HepG2 (cell line): Measurements from ENCODE around the gene SDF2. TPM values are rescaled to one million over a fixed set of nuclear protein-coding genes. Genes with fewer than 3 reads are reported as not detected.
A peak's percentile ranks its signal among the peaks of the same experiment; 100 is the strongest.

Experiments
- FLYWCH1 ChIP-seq: sonication (generic); formaldehyde crosslinking; IDR thresholded peaks from 2 replicates; pipeline ENCODE4 v1.8.1; 2023; ENCODE audit warnings: mild to moderate bottlenecking, missing genetic modification reagents
- KAT7 ChIP-seq: IDR thresholded peaks from 2 replicates; pipeline ENCODE4 v1.6.1; 2018; ENCODE audit warnings: borderline replicate concordance, missing compliant biosample characterization
- SP2 ChIP-seq: sonication (generic); formaldehyde crosslinking; IDR thresholded peaks from 2 replicates; pipeline ENCODE4 v1.5.1; 2020; ENCODE audit warnings: mild to moderate bottlenecking, missing genetic modification reagents
- STAT5B ChIP-seq: sonication (generic); formaldehyde crosslinking; IDR thresholded peaks from 2 replicates; pipeline ENCODE4 v1.4.0; 2020; ENCODE audit warnings: missing genetic modification reagents
- TBX3 ChIP-seq: fragments of 450-650 bp; IDR thresholded peaks from 2 replicates; pipeline ENCODE4 v1.6.1; 2017; ENCODE audit warnings: antibody characterized with exemption, mild to moderate bottlenecking, inconsistent platforms, borderline replicate concordance
- ZBTB1 ChIP-seq: sonication (generic); formaldehyde crosslinking; IDR thresholded peaks from 2 replicates; pipeline ENCODE4 v1.4.0; 2020; ENCODE audit warnings: missing genetic modification reagents, borderline replicate concordance
- ZNF207 ChIP-seq: fragments of 450-650 bp; IDR thresholded peaks from 2 replicates; pipeline ENCODE4 v1.6.1; 2016; ENCODE audit warnings: antibody characterized with exemption, borderline replicate concordance
- ZNF260 ChIP-seq: sonication (generic); formaldehyde crosslinking; IDR thresholded peaks from 2 replicates; pipeline ENCODE4 v1.4.0; 2020; ENCODE audit warnings: missing genetic modification reagents, low read depth, mild to moderate bottlenecking, borderline replicate concordance
- ZSCAN9 ChIP-seq: IDR thresholded peaks from 2 replicates; pipeline ENCODE4 v1.6.1; 2016; ENCODE audit warnings: borderline replicate concordance
- polyA plus RNA-seq, 8 experiments: library from polyadenylated mRNA; depleted of rRNA in 3 of 8; stranded (reverse) in 7 of 8; unstranded in 1 of 8; fragments of >200 nt; fragmentation: Illumina TruSeq in 4 of 8; extraction: Trizol in 4 of 8; gene quantifications; 2 replicates each; pipeline versions ENCODE4 v1.2.1 to v1.2.3, GENCODE V29; 2011 to 2016; ENCODE audit warnings: low read depth in 4 of 8, missing spikeins in 1 of 8, mixed read lengths in 1 of 8; ENCODE audit not compliant: insufficient read depth in 1 of 8
- total RNA-seq, 5 experiments: library from RNA; depleted of rRNA; stranded (reverse); fragments of >200 nt; fragmentation: Illumina TruSeq; extraction: Trizol; gene quantifications; 2 replicates each; pipeline ENCODE4 v1.2.3, GENCODE V29; 2016; ENCODE audit warnings: low read depth in 1 of 5
- TF ChIP-seq, protein P1 (sequence below): sonication (generic); formaldehyde crosslinking; IDR thresholded peaks from 2 replicates; pipeline ENCODE4 v1.4.0; 2020; ENCODE audit warnings: missing genetic modification reagents
- TF ChIP-seq, protein P2 (sequence below): sonication (generic); formaldehyde crosslinking; IDR thresholded peaks from 2 replicates; pipeline ENCODE4 v1.4.0; 2020; ENCODE audit warnings: mild to moderate bottlenecking, missing genetic modification reagents
- TF ChIP-seq, protein P3 (sequence below): sonication (generic); formaldehyde crosslinking; IDR thresholded peaks from 2 replicates; pipeline ENCODE4 v1.4.0; 2020; ENCODE audit warnings: missing genetic modification reagents, low read depth, mild to moderate bottlenecking, borderline replicate concordance
- TF ChIP-seq, protein P4 (sequence below): sonication (generic); formaldehyde crosslinking; IDR thresholded peaks from 2 replicates; pipeline ENCODE4 v1.4.0; 2020; ENCODE audit warnings: mild to moderate bottlenecking, missing genetic modification reagents, borderline replicate concordance
- TF ChIP-seq, protein P5 (sequence below): sonication (generic); formaldehyde crosslinking; IDR thresholded peaks from 2 replicates; pipeline ENCODE4 v1.4.0; 2020; ENCODE audit warnings: missing genetic modification reagents, borderline replicate concordance

The SDF2 gene
- total and polyA plus RNA-seq, 2 of the 13 experiments (the other 11 are each of a cell fraction or from before 2014, with no cell fraction given), result 58.2 to 58.4 TPM

DNA sequence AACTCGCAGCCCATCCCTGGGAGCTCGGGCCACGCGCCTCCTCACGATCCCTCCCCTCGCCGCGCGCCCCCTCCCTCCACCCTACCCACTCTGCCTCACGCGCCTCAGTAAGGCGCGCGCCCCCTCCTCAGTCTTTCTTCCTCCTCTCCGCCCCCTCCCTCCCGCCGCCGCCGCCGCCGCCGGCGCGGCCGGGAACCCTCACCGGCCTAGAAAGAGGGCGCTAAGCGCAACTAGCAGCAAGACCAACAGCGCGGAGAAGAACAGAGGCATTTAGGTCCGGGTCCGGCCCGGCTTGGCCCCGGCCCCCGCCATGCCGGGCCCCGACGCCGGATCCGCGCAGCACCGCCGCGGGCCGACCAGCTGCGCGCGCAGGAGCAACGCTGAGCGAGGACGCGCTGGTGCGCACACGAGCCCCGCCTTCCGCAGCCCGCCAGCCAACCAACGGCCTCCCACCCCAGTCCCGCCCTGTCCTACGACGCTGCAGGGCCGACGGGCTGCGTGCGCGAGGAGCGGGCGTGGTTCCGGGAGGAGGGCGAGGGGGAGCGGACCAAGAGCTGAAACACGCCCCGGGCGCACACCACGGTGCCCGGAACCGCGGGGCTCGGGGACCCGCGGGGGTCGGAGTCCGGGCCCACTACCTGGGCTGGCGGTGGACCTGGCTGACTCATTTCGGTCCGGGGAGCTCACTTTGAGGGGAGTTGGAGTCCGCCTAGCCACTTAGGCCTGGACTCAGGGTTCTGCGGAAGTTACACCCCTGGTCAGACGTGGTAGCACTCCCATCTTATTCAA is 16.7 kb downstream of the SDF2 start, which contains the start of gene BLTP2 (continued):
- TF ChIP-seq, protein P1, sequence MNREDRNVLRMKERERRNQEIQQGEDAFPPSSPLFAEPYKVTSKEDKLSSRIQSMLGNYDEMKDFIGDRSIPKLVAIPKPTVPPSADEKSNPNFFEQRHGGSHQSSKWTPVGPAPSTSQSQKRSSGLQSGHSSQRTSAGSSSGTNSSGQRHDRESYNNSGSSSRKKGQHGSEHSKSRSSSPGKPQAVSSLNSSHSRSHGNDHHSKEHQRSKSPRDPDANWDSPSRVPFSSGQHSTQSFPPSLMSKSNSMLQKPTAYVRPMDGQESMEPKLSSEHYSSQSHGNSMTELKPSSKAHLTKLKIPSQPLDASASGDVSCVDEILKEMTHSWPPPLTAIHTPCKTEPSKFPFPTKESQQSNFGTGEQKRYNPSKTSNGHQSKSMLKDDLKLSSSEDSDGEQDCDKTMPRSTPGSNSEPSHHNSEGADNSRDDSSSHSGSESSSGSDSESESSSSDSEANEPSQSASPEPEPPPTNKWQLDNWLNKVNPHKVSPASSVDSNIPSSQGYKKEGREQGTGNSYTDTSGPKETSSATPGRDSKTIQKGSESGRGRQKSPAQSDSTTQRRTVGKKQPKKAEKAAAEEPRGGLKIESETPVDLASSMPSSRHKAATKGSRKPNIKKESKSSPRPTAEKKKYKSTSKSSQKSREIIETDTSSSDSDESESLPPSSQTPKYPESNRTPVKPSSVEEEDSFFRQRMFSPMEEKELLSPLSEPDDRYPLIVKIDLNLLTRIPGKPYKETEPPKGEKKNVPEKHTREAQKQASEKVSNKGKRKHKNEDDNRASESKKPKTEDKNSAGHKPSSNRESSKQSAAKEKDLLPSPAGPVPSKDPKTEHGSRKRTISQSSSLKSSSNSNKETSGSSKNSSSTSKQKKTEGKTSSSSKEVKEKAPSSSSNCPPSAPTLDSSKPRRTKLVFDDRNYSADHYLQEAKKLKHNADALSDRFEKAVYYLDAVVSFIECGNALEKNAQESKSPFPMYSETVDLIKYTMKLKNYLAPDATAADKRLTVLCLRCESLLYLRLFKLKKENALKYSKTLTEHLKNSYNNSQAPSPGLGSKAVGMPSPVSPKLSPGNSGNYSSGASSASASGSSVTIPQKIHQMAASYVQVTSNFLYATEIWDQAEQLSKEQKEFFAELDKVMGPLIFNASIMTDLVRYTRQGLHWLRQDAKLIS (CRISPR knock-in tag), result no peak
- TF ChIP-seq, protein P2, sequence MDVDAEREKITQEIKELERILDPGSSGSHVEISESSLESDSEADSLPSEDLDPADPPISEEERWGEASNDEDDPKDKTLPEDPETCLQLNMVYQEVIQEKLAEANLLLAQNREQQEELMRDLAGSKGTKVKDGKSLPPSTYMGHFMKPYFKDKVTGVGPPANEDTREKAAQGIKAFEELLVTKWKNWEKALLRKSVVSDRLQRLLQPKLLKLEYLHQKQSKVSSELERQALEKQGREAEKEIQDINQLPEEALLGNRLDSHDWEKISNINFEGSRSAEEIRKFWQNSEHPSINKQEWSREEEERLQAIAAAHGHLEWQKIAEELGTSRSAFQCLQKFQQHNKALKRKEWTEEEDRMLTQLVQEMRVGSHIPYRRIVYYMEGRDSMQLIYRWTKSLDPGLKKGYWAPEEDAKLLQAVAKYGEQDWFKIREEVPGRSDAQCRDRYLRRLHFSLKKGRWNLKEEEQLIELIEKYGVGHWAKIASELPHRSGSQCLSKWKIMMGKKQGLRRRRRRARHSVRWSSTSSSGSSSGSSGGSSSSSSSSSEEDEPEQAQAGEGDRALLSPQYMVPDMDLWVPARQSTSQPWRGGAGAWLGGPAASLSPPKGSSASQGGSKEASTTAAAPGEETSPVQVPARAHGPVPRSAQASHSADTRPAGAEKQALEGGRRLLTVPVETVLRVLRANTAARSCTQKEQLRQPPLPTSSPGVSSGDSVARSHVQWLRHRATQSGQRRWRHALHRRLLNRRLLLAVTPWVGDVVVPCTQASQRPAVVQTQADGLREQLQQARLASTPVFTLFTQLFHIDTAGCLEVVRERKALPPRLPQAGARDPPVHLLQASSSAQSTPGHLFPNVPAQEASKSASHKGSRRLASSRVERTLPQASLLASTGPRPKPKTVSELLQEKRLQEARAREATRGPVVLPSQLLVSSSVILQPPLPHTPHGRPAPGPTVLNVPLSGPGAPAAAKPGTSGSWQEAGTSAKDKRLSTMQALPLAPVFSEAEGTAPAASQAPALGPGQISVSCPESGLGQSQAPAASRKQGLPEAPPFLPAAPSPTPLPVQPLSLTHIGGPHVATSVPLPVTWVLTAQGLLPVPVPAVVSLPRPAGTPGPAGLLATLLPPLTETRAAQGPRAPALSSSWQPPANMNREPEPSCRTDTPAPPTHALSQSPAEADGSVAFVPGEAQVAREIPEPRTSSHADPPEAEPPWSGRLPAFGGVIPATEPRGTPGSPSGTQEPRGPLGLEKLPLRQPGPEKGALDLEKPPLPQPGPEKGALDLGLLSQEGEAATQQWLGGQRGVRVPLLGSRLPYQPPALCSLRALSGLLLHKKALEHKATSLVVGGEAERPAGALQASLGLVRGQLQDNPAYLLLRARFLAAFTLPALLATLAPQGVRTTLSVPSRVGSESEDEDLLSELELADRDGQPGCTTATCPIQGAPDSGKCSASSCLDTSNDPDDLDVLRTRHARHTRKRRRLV (CRISPR knock-in tag), result no peak
- TF ChIP-seq ZSCAN9 (CRISPR knock-in tag), result peak; percentile 58; the same call in 1 of the 2 replicates
- peak; percentile 87 for TF ChIP-seq SP2
- no peak for TF ChIP-seq ZNF260 (CRISPR knock-in tag)
- TF ChIP-seq ZNF207, result no peak
- TF ChIP-seq, protein P3, sequence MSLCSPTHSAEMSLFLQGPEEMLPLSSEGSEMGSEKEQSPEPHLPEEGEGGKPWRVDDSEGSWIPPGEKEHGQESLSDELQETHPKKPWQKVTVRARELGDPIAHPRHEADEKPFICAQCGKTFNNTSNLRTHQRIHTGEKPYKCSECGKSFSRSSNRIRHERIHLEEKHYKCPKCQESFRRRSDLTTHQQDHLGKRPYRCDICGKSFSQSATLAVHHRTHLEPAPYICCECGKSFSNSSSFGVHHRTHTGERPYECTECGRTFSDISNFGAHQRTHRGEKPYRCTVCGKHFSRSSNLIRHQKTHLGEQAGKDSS (CRISPR knock-in tag), result peak; percentile 65; the same call in 1 of the 2 replicates
- TF ChIP-seq ZBTB1 (CRISPR knock-in tag), result no peak
- TF ChIP-seq FLYWCH1 (CRISPR knock-in tag), result 0 out of 2 replicates have a peak, but pooled peaks have one; percentile 32
- no peak; the same call in 1 of the 2 replicates for TF ChIP-seq KAT7 (CRISPR knock-in tag)
- TF ChIP-seq, protein P4, sequence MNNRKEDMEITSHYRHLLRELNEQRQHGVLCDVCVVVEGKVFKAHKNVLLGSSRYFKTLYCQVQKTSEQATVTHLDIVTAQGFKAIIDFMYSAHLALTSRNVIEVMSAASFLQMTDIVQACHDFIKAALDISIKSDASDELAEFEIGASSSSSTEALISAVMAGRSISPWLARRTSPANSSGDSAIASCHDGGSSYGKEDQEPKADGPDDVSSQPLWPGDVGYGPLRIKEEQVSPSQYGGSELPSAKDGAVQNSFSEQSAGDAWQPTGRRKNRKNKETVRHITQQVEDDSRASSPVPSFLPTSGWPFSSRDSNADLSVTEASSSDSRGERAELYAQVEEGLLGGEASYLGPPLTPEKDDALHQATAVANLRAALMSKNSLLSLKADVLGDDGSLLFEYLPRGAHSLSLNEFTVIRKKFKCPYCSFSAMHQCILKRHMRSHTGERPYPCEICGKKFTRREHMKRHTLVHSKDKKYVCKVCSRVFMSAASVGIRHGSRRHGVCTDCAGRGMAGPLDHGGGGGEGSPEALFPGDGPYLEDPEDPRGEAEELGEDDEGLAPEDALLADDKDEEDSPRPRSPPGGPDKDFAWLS (CRISPR knock-in tag), result no peak
- TF ChIP-seq, protein P5, sequence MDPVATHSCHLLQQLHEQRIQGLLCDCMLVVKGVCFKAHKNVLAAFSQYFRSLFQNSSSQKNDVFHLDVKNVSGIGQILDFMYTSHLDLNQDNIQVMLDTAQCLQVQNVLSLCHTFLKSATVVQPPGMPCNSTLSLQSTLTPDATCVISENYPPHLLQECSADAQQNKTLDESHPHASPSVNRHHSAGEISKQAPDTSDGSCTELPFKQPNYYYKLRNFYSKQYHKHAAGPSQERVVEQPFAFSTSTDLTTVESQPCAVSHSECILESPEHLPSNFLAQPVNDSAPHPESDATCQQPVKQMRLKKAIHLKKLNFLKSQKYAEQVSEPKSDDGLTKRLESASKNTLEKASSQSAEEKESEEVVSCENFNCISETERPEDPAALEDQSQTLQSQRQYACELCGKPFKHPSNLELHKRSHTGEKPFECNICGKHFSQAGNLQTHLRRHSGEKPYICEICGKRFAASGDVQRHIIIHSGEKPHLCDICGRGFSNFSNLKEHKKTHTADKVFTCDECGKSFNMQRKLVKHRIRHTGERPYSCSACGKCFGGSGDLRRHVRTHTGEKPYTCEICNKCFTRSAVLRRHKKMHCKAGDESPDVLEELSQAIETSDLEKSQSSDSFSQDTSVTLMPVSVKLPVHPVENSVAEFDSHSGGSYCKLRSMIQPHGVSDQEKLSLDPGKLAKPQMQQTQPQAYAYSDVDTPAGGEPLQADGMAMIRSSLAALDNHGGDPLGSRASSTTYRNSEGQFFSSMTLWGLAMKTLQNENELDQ, result no peak
- TF ChIP-seq STAT5B, result no peak
- TF ChIP-seq TBX3, result no peak
